ENCODE results near the gene OTC.
A peak's percentile ranks its signal among the peaks of the same experiment; 100 is the strongest.

The OTC gene

GRCh38 chrX:38352362-38352761 is at the start of gene OTC:
Gene OTC (plus strand): TSS chrX:38352604. CDS start chrX:38352697, 93 bp downstream.
- no peak for DNase-seq

GRCh38 chrX:38304010-38304409 is 48.4 kb upstream of the OTC start:
- no peak for DNase-seq

GRCh38 chrX:38305971-38306370 is 46.4 kb upstream of the OTC start:
- no peak for DNase-seq

- no peak for DNase-seq
Measured at GRCh38 chrX:38311743-38312142, 40.7 kb upstream of the OTC start.

GRCh38 chrX:38312436-38312835 is 40.0 kb upstream of the OTC start:
- DNase-seq, result no peak

- no peak for DNase-seq
Measured at GRCh38 chrX:38313190-38313589, 39.2 kb upstream of the OTC start.

GRCh38 chrX:38315186-38315585 is 37.2 kb upstream of the OTC start:
- no peak for DNase-seq

GRCh38 chrX:38318196-38318595 is 34.2 kb upstream of the OTC start:
- no peak for DNase-seq

- DNase-seq, result no peak
Measured at GRCh38 chrX:38318606-38319005, 33.8 kb upstream of the OTC start.

- DNase-seq, result no peak
Measured at GRCh38 chrX:38320819-38321218, 31.6 kb upstream of the OTC start.

- no peak for DNase-seq
Measured at GRCh38 chrX:38326086-38326485, 26.3 kb upstream of the OTC start.

GRCh38 chrX:38327007-38327774 is 25.2 kb upstream of the OTC start, which contains the start of gene RPGR:
Gene RPGR (minus strand): TSS chrX:38327509. CDS start chrX:38327367, 142 bp downstream.
- DNase-seq, result peak; percentile 61

- DNase-seq, result no peak
Measured at GRCh38 chrX:38327775-38328081, 24.7 kb upstream of the OTC start.

GRCh38 chrX:38332505-38332904 is 19.9 kb upstream of the OTC start:
- no peak for DNase-seq

- no peak for DNase-seq
Measured at GRCh38 chrX:38335382-38335781, 17.0 kb upstream of the OTC start.

- DNase-seq, result no peak
Measured at GRCh38 chrX:38336538-38337240, 15.7 kb upstream of the OTC start.

- no peak for DNase-seq
Measured at GRCh38 chrX:38341442-38341841, 11.0 kb upstream of the OTC start.

- no peak for DNase-seq
Measured at GRCh38 chrX:38342853-38343778, 9.3 kb upstream of the OTC start.

GRCh38 chrX:38346150-38346549 is 6.3 kb upstream of the OTC start:
- DNase-seq, result no peak

- DNase-seq, result no peak
Measured at GRCh38 chrX:38347136-38347535, 5.3 kb upstream of the OTC start.

- no peak for DNase-seq
Measured at GRCh38 chrX:38351346-38351745, 1.1 kb upstream of the OTC start.

- no peak for DNase-seq
Measured at GRCh38 chrX:38356401-38356800, 4.0 kb downstream of the OTC start.
